CD14-positive monocyte (primary cell): ENCODE results near the gene APOH. TPM values are rescaled to one million over a fixed set of nuclear protein-coding genes. Genes with fewer than 3 reads are reported as not detected.

ENCODE experiments used
- DNase-seq, 3 donors: peaks; one replicate each; pipeline ENCODE4 v3.0.0-alpha.2; 2011 to 2022
- H2AFZ ChIP-seq: 2 replicates; pipeline ENCODE4 v1.6.0; 2012; ENCODE audit warnings: mild to moderate bottlenecking, low read depth, low read length, inconsistent platforms; ENCODE audit not compliant: insufficient read depth, poor library complexity, severe bottlenecking
- H3K27ac ChIP-seq, 2 donors: 1 replicate in 1 of 2; 2 replicates in 1 of 2; pipeline ENCODE4 v1.5.1; 2012 to 2013; ENCODE audit warnings: low read length in 2 of 2, control low read depth in 1 of 2, inconsistent platforms in 1 of 2, low read depth in 1 of 2, mild to moderate bottlenecking in 1 of 2
- H3K27me3 ChIP-seq, 2 donors: one replicate each; pipeline versions ENCODE4 v1.6.0 to v1.6.1; 2011 to 2013; ENCODE audit warnings: low read length in 2 of 2; ENCODE audit not compliant: control insufficient read depth in 2 of 2, insufficient read depth in 2 of 2
- H3K36me3 ChIP-seq, 2 donors: replicated peaks in 1 of 2; 1 replicate in 1 of 2; 2 replicates in 1 of 2; pipeline versions ENCODE4 v1.5.1 to v1.6.1; 2012 to 2013; ENCODE audit warnings: low read length in 2 of 2, control low read depth in 1 of 2, inconsistent platforms in 1 of 2, mild to moderate bottlenecking in 1 of 2; ENCODE audit not compliant: insufficient read depth in 2 of 2, control insufficient read depth in 1 of 2
- H3K4me1 ChIP-seq, 2 donors: 1 replicate in 1 of 2; 2 replicates in 1 of 2; pipeline versions ENCODE4 v1.5.1 to v1.6.1; 2012 to 2013; ENCODE audit warnings: low read length in 2 of 2, control low read depth in 1 of 2, inconsistent platforms in 1 of 2, mild to moderate bottlenecking in 1 of 2, moderate library complexity in 1 of 2; ENCODE audit not compliant: insufficient read depth in 2 of 2, control insufficient read depth in 1 of 2
- H3K4me2 ChIP-seq: replicated peaks from 2 replicates; pipeline ENCODE3; 2012; ENCODE audit warnings: low read length, moderate library complexity, mild to moderate bottlenecking; ENCODE audit not compliant: poor library complexity, severe bottlenecking; ENCODE audit errors: extremely low read depth
- H3K4me3 ChIP-seq, 3 experiments: fragments of 200-600 bp in 1 of 3; sonication (generic) in 1 of 3; replicated peaks in 1 of 3; 1 replicate in 2 of 3; 2 replicates in 1 of 3; pipeline ENCODE4 v1.5.1; 2011 to 2013; ENCODE audit warnings: low read length in 3 of 3, mild to moderate bottlenecking in 3 of 3, control low read depth in 2 of 3, low read depth in 2 of 3, inconsistent platforms in 1 of 3, moderate library complexity in 1 of 3
- H3K79me2 ChIP-seq: 2 replicates; pipeline ENCODE4 v1.6.0; 2012; ENCODE audit warnings: mild to moderate bottlenecking, control low read depth, inconsistent platforms, low read length, moderate library complexity; ENCODE audit not compliant: insufficient read depth
- H3K9ac ChIP-seq: 2 replicates; pipeline ENCODE4 v1.6.0; 2017; ENCODE audit warnings: low read length, mild to moderate bottlenecking; ENCODE audit not compliant: insufficient read depth, poor library complexity, severe bottlenecking
- H3K9me3 ChIP-seq, 2 donors: replicated peaks in 1 of 2; 1 replicate in 1 of 2; 2 replicates in 1 of 2; pipeline versions ENCODE4 v1.5.1 to v1.6.1; 2012 to 2013; ENCODE audit warnings: low read length in 2 of 2, control low read depth in 1 of 2; ENCODE audit not compliant: control insufficient read depth in 1 of 2, insufficient read depth in 1 of 2
- H4K20me1 ChIP-seq: 2 replicates; pipeline ENCODE4 v1.6.0; 2012; ENCODE audit warnings: mild to moderate bottlenecking, low read length, control low read depth, moderate library complexity; ENCODE audit not compliant: insufficient read depth
- H3K27ac Mint-ChIP-seq, 7 donors: one replicate each; pipeline ENCODE4 v1.8.0; 2020; ENCODE audit warnings: mild to moderate bottlenecking in 7 of 7, mixed read lengths in 7 of 7, moderate library complexity in 6 of 7, inconsistent platforms in 2 of 7
- H3K27me3 Mint-ChIP-seq, 3 donors: one replicate each; pipeline ENCODE4 v1.8.0; 2021 to 2022; ENCODE audit warnings: low read depth in 3 of 3, mild to moderate bottlenecking in 3 of 3, mixed read lengths in 3 of 3, moderate library complexity in 3 of 3, inconsistent platforms in 1 of 3
- H3K36me3 Mint-ChIP-seq, 2 donors: one replicate each; pipeline ENCODE4 v1.8.0; 2020; ENCODE audit warnings: mixed read lengths in 2 of 2, inconsistent platforms in 1 of 2, mild to moderate bottlenecking in 1 of 2
- H3K4me1 Mint-ChIP-seq: one replicate; pipeline ENCODE4 v1.8.0; 2020; ENCODE audit warnings: mild to moderate bottlenecking, mixed read lengths
- H3K4me3 Mint-ChIP-seq, 2 donors: one replicate each; pipeline ENCODE4 v1.8.0; 2020; ENCODE audit warnings: mild to moderate bottlenecking in 2 of 2, mixed read lengths in 2 of 2, moderate library complexity in 1 of 2
- H3K9me3 Mint-ChIP-seq, 7 donors: one replicate each; pipeline ENCODE4 v1.8.0; 2020 to 2022; ENCODE audit warnings: mixed read lengths in 7 of 7, mild to moderate bottlenecking in 6 of 7, moderate library complexity in 6 of 7, inconsistent platforms in 2 of 7
- CTCF ChIP-seq: fragments of 200-600 bp; IDR thresholded peaks from one replicate; pipeline ENCODE4 v1.8.0; 2022; ENCODE audit warnings: antibody characterized with exemption, mild to moderate bottlenecking
- WGBS: methylation state at CpG from one replicate; pipeline ENCODE4 v1.1.5; 2013; ENCODE audit warnings: missing lambda C conversion rate; ENCODE audit not compliant: insufficient coverage; 5-methylcytosine and 5-hydroxymethylcytosine counted together
- intact Hi-C, 2 donors: fragments of 100-400 bp; cut with micrococcal nuclease; formaldehyde crosslinking; loops; one replicate each; pipeline versions ENCODE4 v1.15.0 to v1.15.1; 2023
- polyA plus RNA-seq, 3 donors: library from polyadenylated mRNA; depleted of rRNA in 1 of 3; unstranded in 2 of 3; stranded (reverse) in 1 of 3; fragments of 300-500 nt in 2 of 3; fragments of >200 nt in 1 of 3; fragmentation: Illumina TruSeq in 2 of 3; gene quantifications; 1 replicate in 2 of 3; 2 replicates in 1 of 3; pipeline ENCODE4 v1.2.3, GENCODE V29; 2012 to 2021

The APOH gene
- polyA plus RNA-seq, 3 donors: not detected

- no peak for TF ChIP-seq CTCF
- intact Hi-C loops: no loop called here
- Histone ChIP-seq H3K9ac (no peak overlapping the region), H3K9me3 (no peaks in the 10 kb centered on the region), H4K20me1 (no peaks in the 10 kb centered on the region), H3K27me3 (peaks cover 0 to 3% of the 10 kb centered on the region in 2 donors), H3K4me1 (no peaks in the 10 kb centered on the region), H2AFZ (no peak overlapping the region), H3K79me2 (no peaks in the 10 kb centered on the region), H3K27ac (no peak overlapping the region), H3K4me2 (no peak overlapping the region), H3K36me3 (no peaks in the 10 kb centered on the region), H3K4me3 (no peak overlapping the region)
- no peak overlapping the region for H3K4me3 Mint-ChIP-seq
- peaks cover 0 to 6% (median 2%) of the 10 kb centered on the region in 7 donors for H3K9me3 Mint-ChIP-seq
- no peaks in the 10 kb centered on the region for H3K36me3 Mint-ChIP-seq
- WGBS: 87% methylated on average over 3 of the region's 6 CpGs
- H3K27ac Mint-ChIP-seq: no peak overlapping the region
- H3K4me1 Mint-ChIP-seq: no peaks in the 10 kb centered on the region
- no peak for DNase-seq
- peaks cover 12 to 20% (median 16%) of the 10 kb centered on the region in 3 donors for H3K27me3 Mint-ChIP-seq
Measured at GRCh38 chr17:66260275-66260674, 31.1 kb upstream of the APOH start.

- no peak overlapping the region for H3K27ac ChIP-seq
- H3K27me3 ChIP-seq: peaks cover 0 to 3% of the 10 kb centered on the region in 2 donors
- Mint-ChIP-seq H3K4me3 (no peak overlapping the region), H3K27me3 (peaks cover 8 to 16% (median 12%) of the 10 kb centered on the region in 3 donors), H3K9me3 (no peaks in the 10 kb centered on the region), H3K27ac (no peak overlapping the region), H3K36me3 (no peaks in the 10 kb centered on the region), H3K4me1 (peaks cover 9% of the 10 kb centered on the region)
- H3K9ac ChIP-seq: no peak overlapping the region
- no CpG with 5 or more reads among the region's 3 CpGs for WGBS
- no peaks in the 10 kb centered on the region for H3K79me2 ChIP-seq
- H4K20me1 ChIP-seq: no peaks in the 10 kb centered on the region
- TF ChIP-seq CTCF: no peak
- H2AFZ ChIP-seq: no peak overlapping the region
- no peak for DNase-seq
- H3K4me2 ChIP-seq: no peak overlapping the region
- H3K36me3 ChIP-seq: no peaks in the 10 kb centered on the region
- intact Hi-C loops: loop anchor here (2.0 kb wide), 1 partner anchor 311 kb away; no protein-coding TSS in a partner anchor
- peaks cover 4 to 10% of the 10 kb centered on the region in 2 donors for H3K4me1 ChIP-seq
- H3K4me3 ChIP-seq: no peak overlapping the region
- no peaks in the 10 kb centered on the region for H3K9me3 ChIP-seq
Measured at GRCh38 chr17:66255527-66255971, 26.3 kb upstream of the APOH start.
